Right lobe of liver (tissue), 6 donors: ENCODE data around the gene P2RY6. TPM values are rescaled to one million over a fixed set of nuclear protein-coding genes. Genes with fewer than 3 reads are reported as not detected.
A peak's percentile ranks its signal among the peaks of the same experiment; 100 is the strongest.

Source experiments
- ATAC-seq, 4 donors: fragments of 200-7000 bp; cut with Tn5 transposase; one replicate each; pipeline ENCODE4 v1.9.1; 2020; ENCODE audit warnings: mild to moderate bottlenecking in 4 of 4, moderate library complexity in 4 of 4
- DNase-seq, 3 donors: peaks; one replicate each; pipeline ENCODE4 v3.0.0-alpha.2; 2020
- H3K27ac ChIP-seq, 3 donors: fragments of 200-600 bp; one replicate each; pipeline ENCODE4 v1.8.0; 2022
- H3K27me3 ChIP-seq, 2 donors: fragments of 200-600 bp; one replicate each; pipeline ENCODE4 v1.8.0; 2022
- H3K36me3 ChIP-seq, 4 donors: fragments of 200-600 bp; sonication (generic) in 1 of 4; one replicate each; pipeline versions ENCODE4 v1.5.1 to v1.8.0; 2017 to 2022; ENCODE audit warnings: control low read depth in 1 of 4
- H3K4me1 ChIP-seq, 4 donors: fragments of 200-600 bp; sonication (generic) in 1 of 4; one replicate each; pipeline versions ENCODE4 v1.5.1 to v1.8.0; 2017 to 2022; ENCODE audit warnings: control low read depth in 1 of 4
- H3K4me3 ChIP-seq, 3 donors: fragments of 200-600 bp; one replicate each; pipeline ENCODE4 v1.8.0; 2022
- H3K9me3 ChIP-seq, 4 donors: fragments of 200-600 bp; sonication (generic) in 1 of 4; one replicate each; pipeline versions ENCODE4 v1.5.1 to v1.8.0; 2017 to 2022; ENCODE audit warnings: control low read depth in 1 of 4
- POLR2A ChIP-seq: fragments of 450-650 bp; IDR thresholded peaks from one replicate; pipeline ENCODE4 v1.6.1; 2017; ENCODE audit warnings: antibody characterized with exemption, mild to moderate bottlenecking
- WGBS: methylation state at CpG from one replicate; pipeline ENCODE4 v1.1.6; 2018; ENCODE audit warnings: low coverage, low lambda C conversion rate; ENCODE audit not compliant: insufficient coverage; ENCODE audit errors: missing lambda C conversion rate; 5-methylcytosine and 5-hydroxymethylcytosine counted together
- intact Hi-C, 2 donors: fragments of 100-400 bp; cut with DNase I; formaldehyde crosslinking; loops; one replicate each; pipeline versions ENCODE4 v1.11.2 to v1.14.1; 2022
- total RNA-seq, 6 experiments: library from RNA; depleted of rRNA in 2 of 6; stranded (reverse); fragments of >200 nt in 2 of 6; fragmentation: NEBNext Ultra II Directional in 3 of 6; extraction: Animal tissue kit (Norgen Biotek cat#: 25700) in 3 of 6; gene quantifications; one replicate each; pipeline versions ENCODE4 v1.1.0 to v1.2.4, GENCODE V29; 2016 to 2023
- TF ChIP-seq, protein P1 (sequence below), 4 donors: fragments of 200-600 bp in 3 of 4; fragments of 450-650 bp in 1 of 4; IDR thresholded peaks; one replicate each; pipeline versions ENCODE4 v1.5.1 to v1.8.0; 2016 to 2022; ENCODE audit warnings: antibody characterized with exemption in 4 of 4, mild to moderate bottlenecking in 2 of 4
- donor health status: DM: no; HTN: yes; CAD: no.
- donor health status: DM: no; HTN: no; CAD: no.
- donor health status: DM: no; HTN: no; CAD: no.
- donor health status: DM: no; HTN: yes; CAD: no.
- donor health status: DM: no; HTN: yes; CAD: no.

The P2RY6 gene
- total RNA-seq, 6 experiments from 2014 or later, result 0.24 to 1.8 (median 0.62) TPM

DNA sequence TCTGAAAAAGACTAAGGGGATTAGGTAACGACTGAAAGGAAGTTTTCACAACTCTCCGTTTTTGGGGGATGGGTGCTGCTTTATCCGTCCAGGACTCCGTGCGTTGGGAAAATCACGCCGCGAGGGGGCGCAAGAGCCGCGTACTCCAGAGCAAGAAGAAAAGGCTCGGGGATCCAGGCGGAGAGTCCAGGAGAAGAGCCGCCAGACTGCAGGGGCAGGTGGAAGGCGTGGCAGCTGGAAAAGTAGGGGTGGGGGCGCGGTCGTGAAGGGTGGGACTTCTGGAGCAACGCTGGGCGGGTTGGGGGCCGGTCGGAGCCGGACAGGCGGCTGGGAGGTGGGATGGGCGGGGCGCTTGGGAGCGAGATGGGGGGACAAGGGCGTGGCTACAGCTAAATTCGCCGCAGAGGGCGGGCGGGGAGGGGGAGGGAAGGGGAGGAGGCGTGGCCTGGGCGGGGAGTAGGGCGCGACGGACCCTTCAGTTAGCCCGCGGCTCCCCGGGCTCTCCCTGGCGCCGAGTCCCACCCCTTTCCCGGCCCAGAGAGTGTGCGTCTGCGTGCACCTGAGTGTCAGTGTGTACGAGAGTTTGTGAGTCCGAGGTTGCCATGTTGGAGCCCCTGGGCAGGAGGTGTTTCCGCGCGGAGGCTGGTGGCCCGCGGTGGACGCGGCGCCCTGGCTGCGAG lies 35.3 kb downstream of the P2RY6 start:
- Histone ChIP-seq H3K9me3 (no peaks in the 10 kb centered on the region), H3K27ac (peak overlapping the region; percentile 60 to 82 (median 79)), H3K27me3 (no peaks in the 10 kb centered on the region), H3K36me3 (no peaks in the 10 kb centered on the region), H3K4me3 (peak overlapping the region; percentile 50 to 60 (median 58)), H3K4me1 (peaks cover 0 to 9% (median 3%) of the 10 kb centered on the region in 4 donors)
- intact Hi-C loops, result no loop called here
- ATAC-seq, result peak; percentile 79 to 83 (median 82)
- peak; percentile 94 to 96 (median 95) for DNase-seq
- TF ChIP-seq, protein P1, sequence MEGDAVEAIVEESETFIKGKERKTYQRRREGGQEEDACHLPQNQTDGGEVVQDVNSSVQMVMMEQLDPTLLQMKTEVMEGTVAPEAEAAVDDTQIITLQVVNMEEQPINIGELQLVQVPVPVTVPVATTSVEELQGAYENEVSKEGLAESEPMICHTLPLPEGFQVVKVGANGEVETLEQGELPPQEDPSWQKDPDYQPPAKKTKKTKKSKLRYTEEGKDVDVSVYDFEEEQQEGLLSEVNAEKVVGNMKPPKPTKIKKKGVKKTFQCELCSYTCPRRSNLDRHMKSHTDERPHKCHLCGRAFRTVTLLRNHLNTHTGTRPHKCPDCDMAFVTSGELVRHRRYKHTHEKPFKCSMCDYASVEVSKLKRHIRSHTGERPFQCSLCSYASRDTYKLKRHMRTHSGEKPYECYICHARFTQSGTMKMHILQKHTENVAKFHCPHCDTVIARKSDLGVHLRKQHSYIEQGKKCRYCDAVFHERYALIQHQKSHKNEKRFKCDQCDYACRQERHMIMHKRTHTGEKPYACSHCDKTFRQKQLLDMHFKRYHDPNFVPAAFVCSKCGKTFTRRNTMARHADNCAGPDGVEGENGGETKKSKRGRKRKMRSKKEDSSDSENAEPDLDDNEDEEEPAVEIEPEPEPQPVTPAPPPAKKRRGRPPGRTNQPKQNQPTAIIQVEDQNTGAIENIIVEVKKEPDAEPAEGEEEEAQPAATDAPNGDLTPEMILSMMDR (IDR thresholded peaks at IDR 0.05), result peak; percentile 69 to 86 (median 74)
- no peak for TF ChIP-seq POLR2A
- under 1% methylated on average over 26 of the region's 56 CpGs for WGBS

DNA sequence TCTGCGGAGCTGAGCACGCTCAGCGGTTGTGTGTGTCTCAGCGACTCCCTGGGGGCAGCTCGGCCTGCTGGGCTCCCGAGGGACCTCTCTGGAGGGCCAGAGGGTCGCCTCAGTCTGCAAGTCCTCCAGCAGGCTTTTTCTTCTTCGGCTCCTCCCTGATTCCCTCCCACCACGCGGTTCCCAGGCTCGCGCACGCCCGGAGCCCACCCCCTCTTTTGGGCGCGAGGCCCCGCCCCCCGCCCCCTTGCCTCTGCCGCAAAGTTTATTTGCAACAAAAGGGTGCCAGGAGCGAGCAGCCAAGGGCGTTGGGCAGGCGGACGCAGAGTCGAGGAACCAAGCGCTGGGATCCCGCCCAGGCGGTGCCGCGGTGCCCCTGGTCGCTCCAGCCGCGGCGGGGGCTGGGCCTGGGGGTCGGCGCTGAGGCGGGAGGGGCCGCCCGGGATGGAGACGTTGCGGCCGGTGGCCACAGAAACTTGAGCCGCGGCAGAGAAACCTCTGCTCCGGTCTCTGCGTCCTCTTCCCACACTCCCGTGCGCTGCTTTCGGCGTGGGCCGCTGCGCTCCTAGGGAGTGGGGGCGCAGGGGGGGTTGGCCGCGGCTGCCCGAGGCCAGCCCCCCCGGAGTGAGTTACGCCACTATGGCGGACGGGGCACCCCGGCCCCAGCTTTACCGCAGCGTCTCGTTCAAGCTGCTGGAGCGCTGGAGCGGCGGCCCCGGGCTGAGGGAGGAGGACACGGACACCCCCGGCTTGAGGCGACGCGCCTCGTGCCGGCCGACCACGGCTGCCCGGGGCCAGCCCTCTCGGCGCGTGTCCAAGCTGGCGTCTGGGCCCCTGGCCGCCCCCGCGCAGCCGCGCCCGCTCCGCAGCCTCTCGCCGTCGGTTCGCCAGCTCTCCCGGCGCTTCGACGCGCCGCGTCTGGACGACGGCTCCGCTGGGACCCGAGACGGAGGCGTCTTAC lies 36.1 kb downstream of the P2RY6 start, which contains the start of gene ARHGEF17:
Gene ARHGEF17, plus strand, starts transcription at position 274 of the 958 bp plus-strand sequence. Its CDS starts 363 bp downstream, at position 637.
- Histone ChIP-seq H3K9me3 (no peaks in the 10 kb centered on the region), H3K36me3 (no peaks in the 10 kb centered on the region), H3K27me3 (no peaks in the 10 kb centered on the region), H3K4me1 (peaks cover 0 to 9% (median 3%) of the 10 kb centered on the region in 4 donors), H3K4me3 (peak within 1 kb of the TSS; percentile 50 to 60 (median 58)), H3K27ac (peak within 1 kb of the TSS; percentile 60 to 82 (median 79))
- peak; percentile 24 to 41 (median 32) for ATAC-seq
- peak; percentile 32 for TF ChIP-seq POLR2A
- TF ChIP-seq, protein P1 (IDR thresholded peaks at IDR 0.05), result no peak
- intact Hi-C loops, result no loop called here
- 0% methylated on average over 11 of the region's 105 CpGs for WGBS
- peak in 2 of 3 donors; percentile 65 to 67 for DNase-seq

DNA sequence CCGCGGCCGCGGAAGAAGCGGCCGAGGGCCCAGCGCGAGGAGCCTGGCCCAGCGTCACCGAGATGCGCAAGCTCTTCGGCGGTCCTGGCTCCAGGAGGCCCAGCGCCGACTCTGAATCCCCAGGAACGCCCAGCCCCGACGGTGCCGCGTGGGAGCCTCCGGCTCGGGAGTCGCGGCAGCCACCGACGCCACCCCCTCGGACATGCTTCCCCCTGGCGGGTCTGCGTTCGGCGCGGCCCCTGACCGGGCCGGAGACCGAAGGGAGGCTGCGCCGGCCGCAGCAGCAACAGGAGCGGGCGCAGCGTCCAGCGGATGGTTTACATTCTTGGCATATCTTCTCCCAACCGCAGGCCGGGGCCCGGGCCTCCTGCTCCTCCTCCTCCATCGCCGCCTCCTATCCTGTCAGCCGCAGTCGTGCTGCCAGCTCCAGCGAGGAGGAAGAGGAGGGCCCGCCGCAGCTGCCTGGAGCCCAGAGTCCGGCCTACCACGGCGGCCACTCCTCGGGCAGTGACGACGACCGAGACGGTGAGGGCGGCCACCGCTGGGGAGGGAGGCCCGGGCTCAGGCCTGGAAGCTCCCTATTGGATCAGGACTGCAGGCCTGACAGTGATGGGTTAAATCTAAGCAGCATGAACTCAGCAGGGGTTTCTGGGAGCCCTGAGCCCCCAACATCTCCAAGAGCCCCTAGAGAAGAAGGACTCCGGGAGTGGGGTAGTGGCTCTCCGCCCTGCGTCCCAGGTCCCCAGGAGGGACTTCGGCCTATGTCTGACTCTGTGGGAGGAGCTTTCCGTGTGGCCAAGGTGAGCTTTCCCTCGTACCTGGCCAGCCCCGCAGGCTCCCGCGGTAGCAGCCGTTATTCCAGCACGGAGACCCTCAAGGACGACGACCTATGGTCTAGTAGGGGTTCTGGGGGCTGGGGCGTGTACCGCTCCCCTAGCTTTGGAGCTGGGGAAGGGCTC lies 37.1 kb downstream of the P2RY6 start:
- TF ChIP-seq POLR2A, result peak; percentile 41
- TF ChIP-seq, protein P1 (IDR thresholded peaks at IDR 0.05), result no peak
- WGBS, result 14% methylated on average over 12 of the region's 78 CpGs
- ATAC-seq, result peak; percentile 24 to 54 (median 40)

More for the DNA sequence above, 37.1 kb downstream of the P2RY6 start:
- Histone ChIP-seq H3K36me3 (no peaks in the 10 kb centered on the region), H3K4me1 (peaks cover 0 to 9% (median 3%) of the 10 kb centered on the region in 4 donors), H3K27ac (peak overlapping the region; percentile 60 to 82 (median 79)), H3K4me3 (peak overlapping the region; percentile 50 to 60 (median 58)), H3K27me3 (no peaks in the 10 kb centered on the region), H3K9me3 (no peaks in the 10 kb centered on the region)
- DNase-seq, result peak; percentile 73 to 80 (median 73)
- intact Hi-C loops, result no loop called here
